B cell (primary cell): ENCODE results near the gene HAUS3.

Experiments used
- EZH2 ChIP-seq: IDR thresholded peaks from 2 replicates; pipeline ENCODE4 v1.6.1; 2012; ENCODE audit warnings: borderline replicate concordance, low read depth, mild to moderate bottlenecking, moderate library complexity, low read length; ENCODE audit not compliant: insufficient read depth, poor library complexity, severe bottlenecking
- TF ChIP-seq, protein P1 (sequence below): fragments of 200-600 bp; IDR thresholded peaks from one replicate; pipeline ENCODE4 v1.8.0; 2022; ENCODE audit warnings: antibody characterized with exemption, mild to moderate bottlenecking

DNA sequence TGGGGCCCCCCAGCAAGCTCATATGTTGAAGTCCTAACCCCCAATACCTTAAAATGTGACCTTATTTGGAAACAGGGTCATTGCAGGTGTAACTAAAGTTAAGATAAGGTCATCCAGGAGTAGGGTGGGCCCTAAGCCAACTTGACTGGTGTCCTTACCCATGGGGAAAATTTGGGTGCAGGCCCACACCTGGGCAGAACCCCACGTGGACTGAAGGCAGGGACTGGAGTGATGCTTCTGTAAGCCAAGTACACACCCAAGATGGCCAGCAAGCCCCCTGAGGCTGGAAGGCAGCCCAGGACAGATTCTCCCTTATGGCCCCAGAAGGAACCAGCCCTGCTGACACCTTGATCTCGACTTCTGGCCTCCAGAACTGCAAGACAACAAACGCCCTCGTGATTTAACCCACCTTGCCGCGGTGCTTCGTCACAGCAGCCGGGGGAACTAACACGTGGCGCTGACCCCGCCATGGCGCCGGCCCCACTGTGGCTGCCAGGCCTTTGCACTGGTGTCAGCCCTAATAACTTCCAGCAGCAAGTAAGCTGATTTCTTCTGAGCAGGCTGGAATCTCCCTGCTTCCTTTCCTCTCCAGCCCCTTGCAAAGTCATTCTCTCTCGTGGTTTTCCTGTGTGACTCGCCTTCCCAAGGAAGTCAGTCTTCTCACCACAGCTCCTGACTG is 43.2 kb upstream of the HAUS3 start:
- TF ChIP-seq, protein P1, sequence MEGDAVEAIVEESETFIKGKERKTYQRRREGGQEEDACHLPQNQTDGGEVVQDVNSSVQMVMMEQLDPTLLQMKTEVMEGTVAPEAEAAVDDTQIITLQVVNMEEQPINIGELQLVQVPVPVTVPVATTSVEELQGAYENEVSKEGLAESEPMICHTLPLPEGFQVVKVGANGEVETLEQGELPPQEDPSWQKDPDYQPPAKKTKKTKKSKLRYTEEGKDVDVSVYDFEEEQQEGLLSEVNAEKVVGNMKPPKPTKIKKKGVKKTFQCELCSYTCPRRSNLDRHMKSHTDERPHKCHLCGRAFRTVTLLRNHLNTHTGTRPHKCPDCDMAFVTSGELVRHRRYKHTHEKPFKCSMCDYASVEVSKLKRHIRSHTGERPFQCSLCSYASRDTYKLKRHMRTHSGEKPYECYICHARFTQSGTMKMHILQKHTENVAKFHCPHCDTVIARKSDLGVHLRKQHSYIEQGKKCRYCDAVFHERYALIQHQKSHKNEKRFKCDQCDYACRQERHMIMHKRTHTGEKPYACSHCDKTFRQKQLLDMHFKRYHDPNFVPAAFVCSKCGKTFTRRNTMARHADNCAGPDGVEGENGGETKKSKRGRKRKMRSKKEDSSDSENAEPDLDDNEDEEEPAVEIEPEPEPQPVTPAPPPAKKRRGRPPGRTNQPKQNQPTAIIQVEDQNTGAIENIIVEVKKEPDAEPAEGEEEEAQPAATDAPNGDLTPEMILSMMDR = no peak
- TF ChIP-seq EZH2 = no peak
